ENCODE data around the gene ROMO1.
A peak's percentile ranks its signal among the peaks of the same experiment; 100 is the strongest.
"Not testable (repeated sequence)": the region's sequence is repeated elsewhere in the genome, so short reads cannot be mapped to it uniquely, and the experiment has no call there.

The ROMO1 gene

DNA sequence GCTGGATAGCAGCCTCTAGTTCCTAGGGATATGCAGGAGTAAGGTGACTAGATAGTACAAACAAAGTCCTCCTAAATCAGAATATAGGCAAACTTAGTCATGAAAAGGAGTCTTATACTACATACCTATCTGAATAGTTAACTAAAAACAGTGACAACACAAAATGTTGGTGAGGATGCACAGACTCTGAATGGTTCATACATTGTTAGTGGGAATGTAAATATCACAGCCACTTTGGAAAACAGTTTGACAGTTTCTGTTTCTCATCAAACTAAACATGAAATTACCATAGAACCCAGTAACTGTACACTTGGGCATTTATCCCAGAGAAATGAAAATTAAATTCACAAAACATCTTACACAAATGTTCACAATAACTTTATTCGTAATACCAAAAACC lies 17.2 kb upstream of the ROMO1 start:
- no peak overlapping the region for H3K4me3 ChIP-seq (ENCODE audit: low read length)
- TF ChIP-seq EZH2phosphoT487 (IDR thresholded peaks at IDR 0.05; ENCODE audit: low read depth), result no peak
- TF ChIP-seq CTCF (IDR thresholded peaks at IDR 0.05; ENCODE audit: low read depth, low read length), result no peak
- peaks cover 13% of the 10 kb centered on the region for H3K4me1 ChIP-seq (ENCODE audit: low read length)
- H4K20me1 ChIP-seq (ENCODE audit: insufficient read depth, low read length), result no peaks in the 10 kb centered on the region
- no peak overlapping the region for H3K27ac ChIP-seq (ENCODE audit: low read length)
- no peaks in the 10 kb centered on the region for H3K9me3 ChIP-seq (ENCODE audit: insufficient read depth, low read length)
- no peak overlapping the region for H2AFZ ChIP-seq (ENCODE audit: low read depth, low read length)
- H3K36me3 ChIP-seq (replicated peaks; ENCODE audit: low read depth, low read length), result peaks cover 7% of the 10 kb centered on the region
- no peak overlapping the region for H3K4me2 ChIP-seq (ENCODE audit: low read length)
- H3K27me3 ChIP-seq (ENCODE audit: low read depth, low read length), result no peaks in the 10 kb centered on the region
- H3K9ac ChIP-seq (ENCODE audit: low read length), result no peak overlapping the region
- H3K79me2 ChIP-seq (ENCODE audit: low read length), result no peaks in the 10 kb centered on the region

DNA sequence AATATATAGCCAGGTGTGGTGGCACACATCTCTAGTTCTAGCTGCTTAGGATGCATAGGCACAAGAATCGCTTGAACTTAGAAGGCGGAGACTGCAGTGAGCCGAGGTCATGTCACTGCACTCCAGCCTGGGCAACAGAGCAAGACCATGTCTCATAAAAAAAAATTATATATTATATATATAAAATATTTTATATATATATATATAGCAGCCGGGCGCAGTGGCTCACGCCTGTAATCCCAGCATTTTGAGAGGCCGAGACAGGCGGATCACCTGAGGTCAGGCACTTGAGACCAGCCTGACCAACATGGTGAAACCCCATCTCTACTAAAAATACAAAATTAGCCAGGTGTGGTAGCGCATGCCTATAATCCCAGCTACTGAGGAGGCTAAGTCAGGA lies 13.8 kb upstream of the ROMO1 start:
- not testable (repeated sequence) for H3K79me2 ChIP-seq (ENCODE audit: low read length); H3K27me3 ChIP-seq (ENCODE audit: low read depth, low read length); H4K20me1 ChIP-seq (ENCODE audit: insufficient read depth, low read length); H3K9ac ChIP-seq (ENCODE audit: low read length); H3K27ac ChIP-seq (ENCODE audit: low read length); H3K4me2 ChIP-seq (ENCODE audit: low read length); H3K4me3 ChIP-seq (ENCODE audit: low read length); H3K9me3 ChIP-seq (ENCODE audit: insufficient read depth, low read length); H2AFZ ChIP-seq (ENCODE audit: low read depth, low read length); H3K4me1 ChIP-seq (ENCODE audit: low read length)
- H3K36me3 ChIP-seq (replicated peaks; ENCODE audit: low read depth, low read length), result peaks cover 11% of the 10 kb centered on the region

DNA sequence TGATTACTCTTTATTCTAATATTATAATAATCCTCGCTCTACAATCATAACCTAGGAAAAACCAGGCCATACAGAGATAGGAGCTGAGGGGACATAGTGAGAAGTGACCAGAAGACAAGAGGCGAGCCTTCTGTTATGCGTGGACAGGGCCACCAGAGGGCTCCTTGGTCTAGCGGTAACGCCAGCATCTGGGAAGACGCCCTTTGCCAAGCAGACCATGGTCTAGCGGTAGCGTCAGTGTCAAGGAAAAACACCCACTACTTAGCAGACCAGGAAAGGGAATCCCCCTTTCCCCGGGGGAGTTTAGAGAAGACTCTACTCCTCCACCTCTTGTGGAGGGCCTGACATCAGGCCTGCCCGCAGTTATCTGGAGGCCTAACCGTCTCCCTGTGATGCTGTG lies 12.3 kb upstream of the ROMO1 start:
- H3K4me1 ChIP-seq (ENCODE audit: low read length); H3K79me2 ChIP-seq (ENCODE audit: low read length); H3K4me2 ChIP-seq (ENCODE audit: low read length); H3K9ac ChIP-seq (ENCODE audit: low read length); H3K9me3 ChIP-seq (ENCODE audit: insufficient read depth, low read length); H3K27me3 ChIP-seq (ENCODE audit: low read depth, low read length); H3K4me3 ChIP-seq (ENCODE audit: low read length); H3K27ac ChIP-seq (ENCODE audit: low read length); H2AFZ ChIP-seq (ENCODE audit: low read depth, low read length); H4K20me1 ChIP-seq (ENCODE audit: insufficient read depth, low read length): not testable (repeated sequence)
- peaks cover 14% of the 10 kb centered on the region for H3K36me3 ChIP-seq (replicated peaks; ENCODE audit: low read depth, low read length)
- peak; percentile 18 for TF ChIP-seq CTCF (IDR thresholded peaks at IDR 0.05; ENCODE audit: low read depth, low read length)

DNA sequence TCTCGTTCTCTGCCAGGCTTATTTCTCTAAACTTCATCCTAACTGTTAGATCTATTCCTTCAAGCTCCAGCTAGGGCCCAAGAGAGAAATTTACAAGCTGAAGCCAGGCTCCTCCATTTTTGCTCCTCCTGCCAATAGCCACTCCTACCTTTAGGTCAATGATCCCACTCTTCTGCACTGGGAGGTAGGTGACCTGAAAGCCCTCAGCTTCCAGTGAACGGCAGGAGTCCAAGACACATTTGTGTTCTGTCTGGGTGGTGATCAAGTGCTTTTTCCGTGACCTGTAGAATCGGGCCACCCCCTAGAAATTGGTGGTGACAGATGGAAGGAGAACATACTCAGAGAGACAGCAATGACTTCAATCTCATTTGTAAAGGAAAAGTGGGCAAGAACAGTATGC lies 8.9 kb upstream of the ROMO1 start:
- H3K4me2 ChIP-seq (ENCODE audit: low read length), result no peak overlapping the region
- H3K27me3 ChIP-seq (ENCODE audit: low read depth, low read length), result no peaks in the 10 kb centered on the region
- H3K79me2 ChIP-seq (ENCODE audit: low read length), result no peaks in the 10 kb centered on the region
- H4K20me1 ChIP-seq (ENCODE audit: insufficient read depth, low read length), result no peaks in the 10 kb centered on the region
- H3K36me3 ChIP-seq (replicated peaks; ENCODE audit: low read depth, low read length), result peaks cover 18% of the 10 kb centered on the region
- H3K4me3 ChIP-seq (ENCODE audit: low read length), result no peak overlapping the region
- no peak overlapping the region for H3K9ac ChIP-seq (ENCODE audit: low read length)
- H3K9me3 ChIP-seq (ENCODE audit: insufficient read depth, low read length), result no peaks in the 10 kb centered on the region
- no peak overlapping the region for H3K27ac ChIP-seq (ENCODE audit: low read length)
- H3K4me1 ChIP-seq (ENCODE audit: low read length), result no peaks in the 10 kb centered on the region
- TF ChIP-seq CTCF (IDR thresholded peaks at IDR 0.05; ENCODE audit: low read depth, low read length) (no peak), EZH2phosphoT487 (IDR thresholded peaks at IDR 0.05; ENCODE audit: low read depth) (no peak)
- H2AFZ ChIP-seq (ENCODE audit: low read depth, low read length), result no peak overlapping the region

- Histone ChIP-seq H3K27me3 (ENCODE audit: low read depth, low read length) (no peaks in the 10 kb centered on the region), H3K4me3 (ENCODE audit: low read length) (no peak overlapping the region), H3K27ac (ENCODE audit: low read length) (no peak overlapping the region), H3K9ac (ENCODE audit: low read length) (no peak overlapping the region), H4K20me1 (ENCODE audit: insufficient read depth, low read length) (no peaks in the 10 kb centered on the region), H3K79me2 (ENCODE audit: low read length) (peaks cover 29% of the 10 kb centered on the region), H3K36me3 (replicated peaks; ENCODE audit: low read depth, low read length) (peaks cover 15% of the 10 kb centered on the region), H3K4me1 (ENCODE audit: low read length) (peaks cover 13% of the 10 kb centered on the region), H3K4me2 (ENCODE audit: low read length) (no peak overlapping the region), H2AFZ (ENCODE audit: low read depth, low read length) (no peak overlapping the region), H3K9me3 (ENCODE audit: insufficient read depth, low read length) (no peaks in the 10 kb centered on the region)
- TF ChIP-seq EZH2phosphoT487 (IDR thresholded peaks at IDR 0.05; ENCODE audit: low read depth) (no peak), CTCF (IDR thresholded peaks at IDR 0.05; ENCODE audit: low read depth, low read length) (peak; percentile 18; the same call in 1 of the 2 replicates)
Measured at GRCh38 chr20:35695245-35695749, 3.9 kb upstream of the ROMO1 start.
